H1 (cell line): ENCODE data around the gene LAMB3. TPM values are rescaled to one million over a fixed set of nuclear protein-coding genes. Genes with fewer than 3 reads are reported as not detected.

Source experiments
- CTCF ChIA-PET: fragments of 300-600 bp; sonication (Branson Sonifier 250); formaldehyde crosslinking; loops from one replicate; lab custom pipeline; 2021; ENCODE audit not compliant: partially characterized antibody; lab: Charles Lee
- POLR2A ChIA-PET: fragments of 300-600 bp; sonication (Branson Sonifier 250); formaldehyde crosslinking; loops from one replicate; lab custom pipeline; 2021; ENCODE audit warnings: inconsistent platforms; ENCODE audit not compliant: partially characterized antibody; lab: Charles Lee
- DNase-seq, 2 experiments: peaks; one replicate each; pipeline versions ENCODE4 v3.0.0 to v3.0.0-alpha.2; 2010 to 2022; ENCODE audit warnings: low spot score in 2 of 2, low read depth in 1 of 2, mixed read lengths in 1 of 2
- FAIRE-seq: peaks from 2 replicates; lab custom pipeline; 2011; peaks lifted over from hg19 to GRCh38; lab: Jason Lieb, UNC
- H2AFZ ChIP-seq: 2 replicates; pipeline ENCODE4 v1.8.1; 2012; ENCODE audit warnings: low read length, inconsistent platforms
- H2AK5ac ChIP-seq: 2 replicates; pipeline ENCODE4 v1.6.1; 2013; ENCODE audit warnings: low read depth, low read length
- H2BK120ac ChIP-seq: replicated peaks from 2 replicates; pipeline ENCODE3; 2013; ENCODE audit warnings: low read depth, low read length, inconsistent platforms
- H2BK12ac ChIP-seq: 2 replicates; pipeline ENCODE4 v1.6.1; 2013; ENCODE audit warnings: low read depth, low read length
- H2BK15ac ChIP-seq: 2 replicates; pipeline ENCODE4 v1.6.1; 2013; ENCODE audit warnings: low read length
- H2BK20ac ChIP-seq: 2 replicates; pipeline ENCODE4 v1.6.1; 2013; ENCODE audit warnings: low read length
- H2BK5ac ChIP-seq: 2 replicates; pipeline ENCODE4 v1.6.1; 2013; ENCODE audit warnings: low read depth, low read length
- H3K14ac ChIP-seq: 2 replicates; pipeline ENCODE4 v1.6.1; 2013; ENCODE audit warnings: inconsistent platforms; ENCODE audit not compliant: insufficient read length
- H3K18ac ChIP-seq: 2 replicates; pipeline ENCODE4 v1.6.1; 2013; ENCODE audit warnings: low read length; ENCODE audit errors: extremely low read depth
- H3K23ac ChIP-seq: 2 replicates; pipeline ENCODE4 v1.6.1; 2013; ENCODE audit warnings: inconsistent platforms; ENCODE audit not compliant: insufficient read length
- H3K23me2 ChIP-seq: 2 replicates; pipeline ENCODE4 v1.6.1; 2013; ENCODE audit warnings: low read depth, low read length
- H3K27ac ChIP-seq: 2 replicates; pipeline ENCODE4 v1.6.1; 2011; ENCODE audit warnings: low read depth, low read length, inconsistent platforms
- H3K27me3 ChIP-seq, 4 experiments: replicated peaks in 1 of 4; 1 replicate in 1 of 4; 2 replicates in 3 of 4; pipeline versions ENCODE4 v1.6.1 to v1.8.1; 2011 to 2013; ENCODE audit warnings: low read length in 3 of 4, mild to moderate bottlenecking in 3 of 4, inconsistent platforms in 2 of 4, mixed read lengths in 2 of 4, moderate library complexity in 1 of 4; ENCODE audit not compliant: control insufficient read depth in 3 of 4, insufficient read depth in 3 of 4; ENCODE audit errors: extremely low read depth in 1 of 4
- H3K36me3 ChIP-seq, 4 experiments: 2 replicates each; pipeline versions ENCODE4 v1.6.1 to v1.8.1; 2011 to 2013; ENCODE audit warnings: mild to moderate bottlenecking in 4 of 4, low read length in 3 of 4, moderate library complexity in 2 of 4, control low read depth in 1 of 4, inconsistent platforms in 1 of 4; ENCODE audit not compliant: insufficient read depth in 4 of 4, control insufficient read depth in 2 of 4
- H3K4ac ChIP-seq: replicated peaks from 2 replicates; pipeline ENCODE3; 2013; ENCODE audit warnings: low read length, low read depth, mixed read lengths, inconsistent platforms; ENCODE audit not compliant: insufficient read length
- H3K4me1 ChIP-seq, 4 experiments: replicated peaks in 1 of 4; 1 replicate in 1 of 4; 2 replicates in 3 of 4; pipeline versions ENCODE4 v1.6.1 to v1.8.1; 2011 to 2013; ENCODE audit warnings: low read length in 3 of 4, inconsistent platforms in 2 of 4, mixed read lengths in 1 of 4; ENCODE audit not compliant: insufficient read depth in 4 of 4, control insufficient read depth in 3 of 4
- H3K4me2 ChIP-seq, 2 experiments: 2 replicates each; pipeline versions ENCODE4 v1.6.1 to v1.8.1; 2011 to 2013; ENCODE audit warnings: low read depth in 2 of 2, low read length in 2 of 2, control low read depth in 1 of 2, inconsistent platforms in 1 of 2, mild to moderate bottlenecking in 1 of 2; ENCODE audit not compliant: insufficient read depth in 1 of 2
- H3K4me3 ChIP-seq, 4 experiments: fragments of 200-600, 300-600 bp in 1 of 4; sonication (generic), shearing (Covaris generic), sonication (Bioruptor Twin) in 1 of 4; 2 replicates each; pipeline versions ENCODE4 v1.5.1 to v1.8.1; 2011 to 2016; ENCODE audit warnings: low read length in 4 of 4, low read depth in 3 of 4, control low read depth in 2 of 4, inconsistent platforms in 2 of 4, mild to moderate bottlenecking in 2 of 4, mixed read lengths in 1 of 4, moderate library complexity in 1 of 4; ENCODE audit not compliant: insufficient read depth in 2 of 4; ENCODE audit errors: extremely low read depth in 1 of 4
- H3K56ac ChIP-seq: replicated peaks from 2 replicates; pipeline ENCODE3; 2013; ENCODE audit warnings: low read depth, mild to moderate bottlenecking, mixed read lengths, low read length, inconsistent platforms; ENCODE audit not compliant: insufficient read length
- H3K79me1 ChIP-seq: 2 replicates; pipeline ENCODE4 v1.6.1; 2013; ENCODE audit warnings: low read depth, low read length, control low read depth
- H3K79me2 ChIP-seq, 2 experiments: 2 replicates each; pipeline versions ENCODE4 v1.6.1 to v1.8.1; 2012 to 2013; ENCODE audit warnings: low read length in 2 of 2, mild to moderate bottlenecking in 2 of 2, inconsistent platforms in 1 of 2; ENCODE audit not compliant: insufficient read depth in 2 of 2, control insufficient read depth in 1 of 2
- H3K9ac ChIP-seq, 4 experiments: replicated peaks in 1 of 4; 1 replicate in 1 of 4; 2 replicates in 3 of 4; pipeline versions ENCODE4 v1.6.1 to v1.8.1; 2011 to 2013; ENCODE audit warnings: low read depth in 3 of 4, low read length in 3 of 4, control low read depth in 2 of 4, mild to moderate bottlenecking in 2 of 4, moderate library complexity in 2 of 4, inconsistent platforms in 1 of 4; ENCODE audit errors: extremely low read depth in 1 of 4
- H3K9me3 ChIP-seq, 2 experiments: 2 replicates each; pipeline versions ENCODE4 v1.6.1 to v1.8.1; 2012 to 2013; ENCODE audit warnings: mild to moderate bottlenecking in 2 of 2, moderate library complexity in 2 of 2, control low read depth in 1 of 2, inconsistent platforms in 1 of 2, low read depth in 1 of 2, low read length in 1 of 2, mixed read lengths in 1 of 2; ENCODE audit not compliant: insufficient read depth in 2 of 2
- H4K20me1 ChIP-seq, 2 experiments: replicated peaks in 1 of 2; 2 replicates each; pipeline versions ENCODE3 to v1.8.1; 2011 to 2013; ENCODE audit warnings: inconsistent platforms in 2 of 2, low read length in 2 of 2, mild to moderate bottlenecking in 1 of 2; ENCODE audit not compliant: insufficient read depth in 2 of 2, control insufficient read depth in 1 of 2
- H4K5ac ChIP-seq: 2 replicates; pipeline ENCODE4 v1.6.1; 2013; ENCODE audit warnings: low read length, low read depth, mixed read lengths, inconsistent platforms; ENCODE audit not compliant: insufficient read length
- H4K8ac ChIP-seq: 2 replicates; pipeline ENCODE4 v1.8.0; 2013; ENCODE audit warnings: mild to moderate bottlenecking, moderate library complexity, low read length, inconsistent platforms; ENCODE audit not compliant: insufficient read depth; ENCODE audit errors: extremely low read depth
- H4K91ac ChIP-seq: replicated peaks from 2 replicates; pipeline ENCODE3; 2013; ENCODE audit warnings: low read length, mixed read lengths, inconsistent platforms; ENCODE audit not compliant: insufficient read length
- ASH2L ChIP-seq: fragments of 200-600, 300-600 bp; sonication (generic); IDR thresholded peaks from one replicate; pipeline ENCODE4 v1.7.1; 2017; ENCODE audit warnings: low read length
- CHD1 ChIP-seq: IDR thresholded peaks from 2 replicates; pipeline ENCODE4 v1.6.1; 2012; ENCODE audit warnings: low read depth, low read length, improper control_type of control experiment
- EZH2 ChIP-seq: fragments of 200-600 bp; sonication (generic); IDR thresholded peaks from 2 replicates; pipeline ENCODE4 v1.7.1; 2012; ENCODE audit warnings: low read depth, mild to moderate bottlenecking, moderate library complexity, low read length, inconsistent platforms; ENCODE audit not compliant: severe bottlenecking
- KDM4A ChIP-seq: IDR thresholded peaks from one replicate; pipeline ENCODE4 v1.7.1; 2012; ENCODE audit warnings: low read depth, mild to moderate bottlenecking, moderate library complexity, low read length, inconsistent platforms; ENCODE audit not compliant: severe bottlenecking
- RFX5 ChIP-seq: IDR thresholded peaks from 2 replicates; pipeline ENCODE4 v1.6.1; 2011; ENCODE audit warnings: low read depth, low read length, improper control_type of control experiment, borderline replicate concordance
- SAP30 ChIP-seq: fragments of 300-600 bp; sonication (generic); IDR thresholded peaks from 2 replicates; pipeline ENCODE4 v1.7.1; 2012; ENCODE audit warnings: low read length, moderate library complexity, mild to moderate bottlenecking, inconsistent platforms; ENCODE audit not compliant: insufficient read depth, insufficient replicate concordance
- SP2 ChIP-seq: IDR thresholded peaks from 2 replicates; pipeline ENCODE4 v1.6.1; 2012; ENCODE audit warnings: mild to moderate bottlenecking, low read length, inconsistent platforms
- SRF ChIP-seq: IDR thresholded peaks from 2 replicates; pipeline ENCODE4 v1.6.1; 2011; ENCODE audit warnings: mild to moderate bottlenecking, low read depth, low read length, moderate library complexity
- SUZ12 ChIP-seq: fragments of 200-600 bp; sonication (generic); IDR thresholded peaks from 2 replicates; pipeline ENCODE4 v1.6.1; 2012; ENCODE audit warnings: mild to moderate bottlenecking, inconsistent platforms, low read length, moderate library complexity, mixed read lengths
- WGBS, 2 experiments: shearing (Covaris generic) in 1 of 2; methylation state at CpG; one replicate each; pipeline versions ENCODE4 v1.1.6 to v1.1.7; 2013 to 2015; ENCODE audit warnings: low lambda C conversion rate in 2 of 2, mixed read lengths in 2 of 2, inconsistent platforms in 1 of 2, low coverage in 1 of 2, missing lambda C conversion rate in 1 of 2; ENCODE audit not compliant: insufficient replicate concordance in 2 of 2, insufficient coverage in 1 of 2, insufficient read length in 1 of 2; ENCODE audit errors: extremely low coverage in 1 of 2, missing lambda C conversion rate in 1 of 2; 5-methylcytosine and 5-hydroxymethylcytosine counted together
- polyA plus RNA-seq, 7 experiments: library from polyadenylated mRNA; depleted of rRNA in 3 of 7; stranded (reverse) in 5 of 7; unstranded in 2 of 7; fragments of >200 nt in 5 of 7; fragments of 200-250 nt in 2 of 7; gene quantifications; 1 replicate in 5 of 7; 2 replicates in 1 of 7; 4 replicates in 1 of 7; pipeline versions ENCODE4 v1.2.1 to v1.2.3, GENCODE V29; 2011 to 2013; ENCODE audit warnings: missing spikeins in 2 of 7, mixed read lengths in 2 of 7
- total RNA-seq: library from RNA; stranded (reverse); fragmentation: NEBNext Ultra II Directional; extraction: Animal tissue kit (Norgen Biotek cat#: 25700); gene quantifications from 2 replicates; pipeline ENCODE4 v1.2.1, GENCODE V29; 2021
- TF ChIP-seq, protein P1 (sequence below): IDR thresholded peaks from 2 replicates; pipeline ENCODE4 v1.6.1; 2012; ENCODE audit warnings: inconsistent platforms
- TF ChIP-seq, protein P2 (sequence below): IDR thresholded peaks from 2 replicates; pipeline ENCODE4 v1.6.1; 2012; ENCODE audit warnings: inconsistent platforms

LAMB3 gene
- total and polyA plus RNA-seq, 2 of the 8 experiments (the other 6 are each of a cell fraction or from before 2014, with no cell fraction given), result 0.45 to 0.50 TPM

DNA sequence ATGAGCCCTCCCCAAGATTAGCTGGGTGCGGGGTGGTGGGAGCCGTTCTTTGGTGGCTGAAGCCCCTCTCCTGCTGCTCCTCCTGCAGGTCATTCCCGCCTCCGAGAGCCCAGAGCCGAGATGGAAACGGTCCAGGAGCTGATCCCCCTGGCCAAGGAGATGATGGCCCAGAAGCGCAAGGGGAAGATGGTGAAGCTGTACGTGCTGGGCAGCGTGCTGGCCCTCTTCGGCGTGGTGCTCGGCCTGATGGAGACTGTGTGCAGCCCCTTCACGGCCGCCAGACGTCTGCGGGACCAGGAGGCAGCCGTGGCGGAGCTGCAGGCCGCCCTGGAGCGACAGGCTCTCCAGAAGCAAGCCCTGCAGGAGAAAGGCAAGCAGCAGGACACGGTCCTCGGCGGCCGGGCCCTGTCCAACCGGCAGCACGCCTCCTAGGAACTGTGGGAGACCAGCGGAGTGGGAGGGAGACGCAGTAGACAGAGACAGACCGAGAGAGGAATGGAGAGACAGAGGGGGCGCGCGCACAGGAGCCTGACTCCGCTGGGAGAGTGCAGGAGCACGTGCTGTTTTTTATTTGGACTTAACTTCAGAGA, 23.4 kb upstream of the LAMB3 start:
- H2BK20ac ChIP-seq, result 0 out of 2 replicates have a peak overlapping the region, but pooled peaks have one; percentile 8
- peak overlapping the region; percentile 4; the same call in 1 of the 2 replicates for H2BK15ac ChIP-seq
- H2AFZ ChIP-seq, result peak overlapping the region; percentile 67; the same call in 1 of the 2 replicates
- peak overlapping the region; percentile 26; the same call in 1 of the 2 replicates for H3K18ac ChIP-seq
- no peaks in the 10 kb centered on the region for H3K79me2 ChIP-seq
- H3K27me3 ChIP-seq, result peaks cover 18 to 46% (median 42%) of the 10 kb centered on the region in 4 experiments
- no peaks in the 10 kb centered on the region for H3K36me3 ChIP-seq
- H4K5ac ChIP-seq, result no peak overlapping the region
- H3K56ac ChIP-seq, result no peak overlapping the region
- peak overlapping the region; percentile 40 to 64 (median 56) for H3K4me3 ChIP-seq
- peaks cover 0 to 4% (median 3%) of the 10 kb centered on the region in 4 experiments; a peak in 6 of 7 replicates for H3K4me1 ChIP-seq
- H2BK5ac ChIP-seq, result peak overlapping the region; percentile 45; the same call in 1 of the 2 replicates
- H4K91ac ChIP-seq, result no peak overlapping the region
- H2AK5ac ChIP-seq, result no peak overlapping the region
- H4K8ac ChIP-seq, result peak overlapping the region; percentile 62; the same call in 1 of the 2 replicates
- no peak overlapping the region for H3K23ac ChIP-seq
- DNase-seq (peak in 1 of 2 experiments; percentile 66), FAIRE-seq (no peak)
- H2BK12ac ChIP-seq, result peak overlapping the region; percentile 69; the same call in 1 of the 2 replicates
- no peak overlapping the region for H3K4ac ChIP-seq
- H3K9ac ChIP-seq, result no peak overlapping the region; a peak in 1 of 7 replicates
- WGBS, 2 experiments, result 3% methylated on average over 34 of the region's 34 CpGs; no CpG with 5 or more reads in 1 of the 2 experiments
- no peak overlapping the region for H2BK120ac ChIP-seq
- H3K14ac ChIP-seq, result no peak overlapping the region
- CTCF ChIA-PET, result interaction anchor here (1.0 to 4.9 kb wide), 10 partner anchors 11 to 106 kb away, joined by 3 to 25 read pairs (median 5); no protein-coding TSS in a partner anchor
- H3K9me3 ChIP-seq, result no peaks in the 10 kb centered on the region
- no peaks in the 10 kb centered on the region for H3K79me1 ChIP-seq
- peaks cover 10% of the 10 kb centered on the region for H3K23me2 ChIP-seq
- peak overlapping the region; percentile 96 to 98 for H3K4me2 ChIP-seq
- H4K20me1 ChIP-seq, result no peaks in the 10 kb centered on the region
- H3K27ac ChIP-seq, result no peak overlapping the region
- POLR2A ChIA-PET, result interaction anchor here (0.7 to 1.5 kb wide), 5 partner anchors 9 to 94 kb away, joined by 3 to 5 read pairs (median 4); no protein-coding TSS in a partner anchor
- TF ChIP-seq CHD1, result no peak
- no peak for TF ChIP-seq SP2
- peak; percentile 80 for TF ChIP-seq SUZ12
- TF ChIP-seq SRF, result no peak
- TF ChIP-seq, protein P1, sequence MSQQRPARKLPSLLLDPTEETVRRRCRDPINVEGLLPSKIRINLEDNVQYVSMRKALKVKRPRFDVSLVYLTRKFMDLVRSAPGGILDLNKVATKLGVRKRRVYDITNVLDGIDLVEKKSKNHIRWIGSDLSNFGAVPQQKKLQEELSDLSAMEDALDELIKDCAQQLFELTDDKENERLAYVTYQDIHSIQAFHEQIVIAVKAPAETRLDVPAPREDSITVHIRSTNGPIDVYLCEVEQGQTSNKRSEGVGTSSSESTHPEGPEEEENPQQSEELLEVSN, result peak; percentile 64
- peak; percentile 70 for TF ChIP-seq ASH2L
- TF ChIP-seq SAP30, result peak; percentile 14
- TF ChIP-seq EZH2, result peak; percentile 81
- TF ChIP-seq, protein P2, sequence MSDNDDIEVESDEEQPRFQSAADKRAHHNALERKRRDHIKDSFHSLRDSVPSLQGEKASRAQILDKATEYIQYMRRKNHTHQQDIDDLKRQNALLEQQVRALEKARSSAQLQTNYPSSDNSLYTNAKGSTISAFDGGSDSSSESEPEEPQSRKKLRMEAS, result peak; percentile 85
- no peak for TF ChIP-seq RFX5
- peak; percentile 99 for TF ChIP-seq KDM4A
